GM13977 (cell line): ENCODE data around the gene EMC10.

Source experiments
- DNase-seq: peaks from one replicate; pipeline ENCODE4 v3.0.0; 2012; ENCODE audit warnings: low spot score
- CTCF ChIP-seq: IDR thresholded peaks from 2 replicates; pipeline ENCODE4 v1.5.1; 2012; ENCODE audit warnings: mild to moderate bottlenecking, control low read depth; ENCODE audit not compliant: insufficient read depth; ENCODE audit errors: extremely low read depth, missing control alignments
- in situ Hi-C: fragments of 300-500 bp; cut with MboI; formaldehyde crosslinking; loops from one replicate; pipeline ENCODE4 v1.12.0; 2022; ENCODE audit warnings: low sequenced_read_pairs, low pct_unique_long_range_greater_than_20kb, mixed read lengths, inconsistent platforms; ENCODE audit not compliant: unreplicated experiment

The EMC10 gene

GRCh38 chr19:50444059-50444458 is 32.2 kb upstream of the EMC10 start:
- no peak for TF ChIP-seq CTCF
- in situ Hi-C loops, result no loop called here
- no peak for DNase-seq

- in situ Hi-C loops, result no loop called here
- no peak for TF ChIP-seq CTCF
- DNase-seq, result no peak
Measured at GRCh38 chr19:50447053-50447452, 29.3 kb upstream of the EMC10 start.

GRCh38 chr19:50447750-50448149 is 28.6 kb upstream of the EMC10 start:
- DNase-seq, result no peak
- in situ Hi-C loops, result no loop called here
- no peak for TF ChIP-seq CTCF

- TF ChIP-seq CTCF, result no peak
- DNase-seq, result no peak
- in situ Hi-C loops, result no loop called here
Measured at GRCh38 chr19:50449236-50449899, 26.9 kb upstream of the EMC10 start.

GRCh38 chr19:50450369-50451222 is 25.7 kb upstream of the EMC10 start:
- no peak for DNase-seq
- in situ Hi-C loops, result no loop called here
- TF ChIP-seq CTCF, result no peak

- in situ Hi-C loops, result no loop called here
- no peak for DNase-seq
- TF ChIP-seq CTCF, result no peak
Measured at GRCh38 chr19:50451223-50451534, 25.1 kb upstream of the EMC10 start.
